HG03442 (cell line): ENCODE results near the gene CELSR1.

Experiments used
- ATAC-seq: cut with Tn5 transposase; IDR thresholded peaks from one replicate; pipeline ENCODE4 v1.9.1; 2021; ENCODE audit warnings: mild to moderate bottlenecking, moderate library complexity; ENCODE audit not compliant: unreplicated experiment

CELSR1 gene

GRCh38 chr22:46535876-46536536 is 1.4 kb downstream of the CELSR1 start:
- no peak for ATAC-seq

- no peak for ATAC-seq
Measured at GRCh38 chr22:46534901-46535630, 2.4 kb downstream of the CELSR1 start.

DNA sequence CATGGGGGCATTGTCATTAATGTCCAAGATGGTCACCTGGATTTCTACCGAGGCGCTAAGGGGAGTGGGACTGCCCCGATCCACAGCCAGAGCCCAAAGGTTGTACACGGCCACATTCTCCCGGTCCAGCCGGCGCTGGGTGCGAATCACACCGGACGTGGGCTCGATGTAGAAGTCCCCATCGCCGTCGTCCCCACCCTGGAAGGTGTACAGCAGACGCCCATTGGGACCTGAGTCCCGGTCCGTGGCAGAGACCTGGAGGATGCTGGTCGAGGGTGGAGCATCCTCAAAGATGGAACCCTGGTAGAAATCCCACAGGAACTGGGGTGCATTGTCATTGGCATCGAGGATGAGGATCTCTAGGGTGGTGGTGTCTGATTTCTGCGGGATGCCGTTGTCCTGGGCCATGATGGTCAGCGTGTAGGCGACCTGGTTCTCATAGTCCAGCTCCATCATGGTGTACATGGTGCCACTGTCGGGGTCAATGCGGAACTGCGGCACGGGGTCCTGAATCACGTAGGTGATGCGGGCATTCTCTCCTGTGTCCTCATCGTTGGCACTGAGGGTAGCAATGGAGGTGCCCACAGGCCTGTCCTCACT is 3.1 kb downstream of the CELSR1 start:
- ATAC-seq: no peak

GRCh38 chr22:46533070-46533833 is 4.2 kb downstream of the CELSR1 start:
- no peak for ATAC-seq

DNA sequence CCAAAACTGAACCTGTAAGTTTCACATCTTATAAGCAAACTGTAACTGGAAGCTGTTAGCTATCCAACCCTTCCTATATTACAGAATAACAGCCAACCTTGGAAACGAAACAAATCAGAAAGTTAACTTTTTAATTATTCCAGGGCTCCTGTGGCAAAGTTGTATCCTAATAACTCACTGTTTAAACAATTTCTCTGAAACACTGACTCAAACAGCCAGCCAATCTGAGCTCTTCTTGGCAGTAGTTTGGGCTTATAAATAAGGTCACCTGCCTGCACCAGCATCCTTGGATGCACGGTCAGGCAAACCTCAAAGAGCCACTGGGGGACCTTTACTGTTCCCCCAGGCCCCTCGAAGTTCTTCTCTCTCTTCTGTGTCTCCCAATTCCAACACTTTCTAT is 5.0 kb downstream of the CELSR1 start:
- ATAC-seq: no peak

GRCh38 chr22:46531581-46532175 is 5.7 kb downstream of the CELSR1 start:
- ATAC-seq: no peak

DNA sequence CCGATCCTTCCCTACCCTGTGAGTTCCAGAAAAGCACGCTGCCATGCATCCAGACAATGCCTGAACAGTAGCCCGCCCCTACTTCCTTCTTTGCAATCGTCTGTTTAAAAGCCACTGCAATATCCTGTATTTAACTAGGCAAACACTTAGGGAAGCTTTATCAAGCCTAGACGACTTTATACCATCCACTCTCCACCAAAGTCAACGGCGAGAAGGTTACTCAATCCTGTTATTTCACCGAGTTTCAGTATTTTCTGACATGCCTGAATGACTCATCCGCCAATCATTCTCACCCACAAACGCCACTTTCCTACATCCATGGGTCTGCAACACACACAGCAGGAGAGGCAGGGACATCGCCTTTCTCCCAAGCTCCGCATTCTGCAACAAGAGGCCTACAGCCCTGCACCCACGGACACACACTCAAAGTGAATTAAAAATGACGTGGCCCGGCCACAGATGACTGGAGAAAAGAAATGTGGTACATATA is 9.3 kb downstream of the CELSR1 start:
- no peak for ATAC-seq

GRCh38 chr22:46526244-46526839 is 11.1 kb downstream of the CELSR1 start:
- no peak for ATAC-seq

GRCh38 chr22:46525389-46526243 is 11.8 kb downstream of the CELSR1 start:
- ATAC-seq: no peak

DNA sequence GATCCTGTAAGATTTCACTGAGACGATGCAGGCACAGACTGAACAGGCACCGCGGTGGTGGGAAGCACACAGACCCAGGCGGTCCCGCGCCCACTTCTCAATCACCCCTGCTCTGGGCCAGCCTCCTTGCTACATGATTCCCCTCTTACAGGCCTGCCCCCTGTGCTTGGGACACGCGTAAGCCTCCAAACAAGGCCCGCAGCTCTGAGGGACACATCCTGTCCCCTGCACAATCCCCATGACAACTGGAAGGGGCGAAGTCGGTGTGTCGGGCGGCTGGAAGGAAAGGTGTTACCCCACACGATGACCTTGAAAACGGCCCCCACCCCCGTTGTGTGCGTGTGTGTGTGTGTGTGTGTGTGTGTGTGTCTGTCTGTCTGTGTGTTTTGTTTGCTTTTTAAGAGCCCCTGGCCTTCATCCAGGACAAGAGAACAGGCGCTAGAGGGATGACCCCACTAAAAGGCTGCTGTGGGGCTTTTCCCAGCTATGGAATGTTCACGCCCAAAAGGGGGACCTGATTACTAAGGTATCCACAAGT is 13.1 kb downstream of the CELSR1 start:
- no peak for ATAC-seq

DNA sequence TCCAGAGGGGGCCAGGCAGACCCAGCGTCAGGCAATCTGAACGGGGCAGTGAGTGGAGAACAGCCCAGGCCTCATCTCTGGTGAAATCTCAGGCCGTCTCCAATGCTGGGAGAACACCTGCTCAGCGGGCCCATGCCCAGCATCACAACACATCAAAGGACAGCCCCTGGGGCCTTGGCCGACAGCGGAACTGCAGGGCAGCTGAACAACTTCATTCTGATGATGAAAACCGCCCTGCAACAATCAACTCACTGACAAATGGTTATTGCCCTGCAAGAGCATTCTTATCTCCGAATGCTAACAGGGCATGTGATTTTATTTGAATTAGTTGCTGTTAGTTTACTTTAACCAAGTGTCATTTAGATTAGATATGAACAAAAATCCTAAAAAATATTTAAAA is 14.6 kb downstream of the CELSR1 start:
- no peak for ATAC-seq

DNA sequence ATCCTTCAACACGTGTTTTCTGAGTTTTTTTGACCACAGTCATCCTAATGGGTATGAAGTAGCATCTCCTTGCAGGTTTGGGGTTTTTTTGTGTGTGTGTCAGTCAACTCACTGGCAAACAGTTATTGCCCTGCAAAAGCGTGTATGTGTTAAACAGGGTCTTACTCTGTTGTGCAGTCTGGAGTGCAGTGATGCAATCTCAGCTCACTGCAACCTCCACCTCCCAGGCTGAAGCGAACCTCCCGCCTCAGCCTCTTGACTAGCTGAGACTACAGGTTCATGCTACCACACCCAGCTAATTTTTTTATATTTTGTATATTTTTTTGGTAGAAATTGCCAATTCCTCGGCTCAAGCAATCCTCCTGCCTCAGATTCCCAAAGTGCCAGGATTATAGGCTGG is 15.4 kb downstream of the CELSR1 start:
- no peak for ATAC-seq

DNA sequence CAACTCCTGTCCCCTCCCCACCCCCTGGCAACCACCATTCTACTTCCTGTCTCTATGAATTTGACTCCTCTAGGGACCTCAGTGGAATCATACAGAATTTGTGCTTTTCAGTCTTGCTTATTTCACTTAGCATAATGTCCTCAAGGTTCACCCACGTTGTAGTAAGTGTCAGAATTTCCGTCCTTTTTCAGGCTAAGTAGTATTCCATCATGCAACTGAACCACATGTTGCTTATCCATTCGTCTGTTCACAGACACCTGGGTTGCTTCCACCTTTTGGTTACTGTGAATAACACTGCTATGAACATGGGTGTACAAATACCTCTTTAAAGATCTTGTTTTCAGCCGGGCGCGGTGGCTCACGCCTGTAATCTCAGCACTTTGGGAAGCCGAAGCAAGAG is 16.5 kb downstream of the CELSR1 start:
- ATAC-seq: no peak

- ATAC-seq: no peak
Measured at GRCh38 chr22:46519377-46519776, 18.0 kb downstream of the CELSR1 start.

DNA sequence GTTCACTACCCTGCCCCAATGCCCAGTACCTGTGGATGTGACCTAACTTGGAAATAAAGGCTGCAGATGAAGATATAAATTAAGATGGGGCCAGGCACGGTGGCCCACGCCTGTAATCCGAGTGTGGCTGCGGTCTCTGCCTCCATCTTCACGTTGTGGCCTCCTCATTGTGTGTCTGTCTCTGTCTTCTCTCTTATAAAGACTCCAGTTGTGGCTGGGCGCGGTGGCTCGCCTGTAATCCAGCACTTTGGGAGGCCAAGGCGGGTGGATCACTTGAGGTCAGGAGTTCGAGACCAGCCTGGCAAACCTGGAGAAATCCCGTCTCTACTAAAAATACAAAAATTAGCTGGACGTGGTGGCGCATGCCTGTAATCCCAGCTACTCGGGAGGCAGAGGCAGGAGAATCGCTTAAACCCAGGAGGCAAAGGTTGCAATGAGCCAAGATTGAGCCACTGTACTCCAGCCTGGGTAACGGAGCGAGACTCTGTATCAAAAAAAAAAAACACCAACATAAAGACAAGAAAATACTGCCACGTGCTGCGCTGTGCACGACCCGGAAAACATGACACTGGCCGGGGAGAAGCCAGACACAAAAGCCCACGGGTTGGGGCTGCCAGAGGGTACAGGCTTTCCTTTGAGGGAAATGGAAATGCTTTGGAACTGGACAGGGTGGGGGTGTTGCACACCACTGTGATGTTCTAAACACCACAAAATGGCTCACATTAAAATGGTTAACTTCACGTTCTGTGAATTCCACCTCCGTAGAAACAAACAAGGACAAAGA is 18.7 kb downstream of the CELSR1 start:
- no peak for ATAC-seq

DNA sequence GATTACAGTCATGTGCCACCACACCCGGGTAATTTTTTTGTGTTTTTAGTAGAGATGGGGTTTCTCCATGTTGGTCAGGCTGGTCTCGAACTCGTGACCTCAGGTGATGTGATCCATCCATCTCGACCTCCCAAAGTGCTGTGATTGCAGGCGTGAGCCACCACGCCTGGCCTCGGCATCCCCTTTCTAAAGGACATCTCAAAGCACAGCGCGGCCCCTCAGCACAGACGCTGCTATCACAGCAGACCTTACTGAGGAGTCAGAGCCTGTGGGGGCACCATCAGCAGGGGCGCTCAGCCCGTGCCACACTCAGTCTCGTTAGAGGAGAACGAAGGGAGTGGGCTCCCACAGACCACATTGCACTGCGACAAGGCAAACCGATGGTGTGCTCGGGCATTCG is 19.4 kb downstream of the CELSR1 start:
- no peak for ATAC-seq

GRCh38 chr22:46517255-46517761 is 20.1 kb downstream of the CELSR1 start:
- ATAC-seq: no peak

DNA sequence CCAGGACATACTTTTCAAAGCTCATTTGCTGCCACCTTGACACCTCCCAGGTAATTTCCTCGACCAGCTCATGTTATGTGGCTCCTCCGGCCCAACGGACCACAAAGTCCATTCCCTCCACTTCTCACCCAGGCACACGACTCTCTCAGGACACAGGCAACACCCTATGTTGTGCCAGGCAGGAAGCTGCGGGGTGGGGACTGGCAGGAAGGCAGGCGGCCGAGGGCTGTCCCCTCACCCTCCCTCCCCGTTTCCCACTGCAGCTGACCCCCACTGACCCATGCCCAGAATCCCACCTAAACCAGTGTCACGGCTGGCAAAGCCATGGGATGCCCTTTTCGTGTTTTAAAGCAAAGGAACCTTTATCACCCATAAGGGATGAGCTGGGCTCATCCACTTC is 20.8 kb downstream of the CELSR1 start:
- no peak for ATAC-seq
